Measurements from ENCODE around the gene DTD1.
"Not testable (repeated sequence)": the region's sequence is repeated elsewhere in the genome, so short reads cannot be mapped to it uniquely, and the experiment has no call there.

Gene DTD1

GRCh38 chr20:18760852-18761251 is 173.0 kb downstream of the DTD1 start:
- H3K27me3 ChIP-seq (ENCODE audit: insufficient read depth, low read length); H3K4me1 ChIP-seq (ENCODE audit: control insufficient read depth, insufficient read depth, low read length, unreplicated experiment); H3K27ac ChIP-seq (ENCODE audit: low read depth, low read length); H3K79me2 ChIP-seq (ENCODE audit: control insufficient read depth, insufficient read depth, low read length, unreplicated experiment); H3K36me3 ChIP-seq (ENCODE audit: insufficient read depth, low read length); H3K4me3 ChIP-seq (ENCODE audit: low read depth, low read length); H2AFZ ChIP-seq (ENCODE audit: low read length, unreplicated experiment): not testable (repeated sequence)

- H3K36me3 ChIP-seq (ENCODE audit: insufficient read depth, low read length): no peaks in the 10 kb centered on the region
- H2AFZ ChIP-seq (ENCODE audit: low read length, unreplicated experiment): no peak overlapping the region
- H3K4me3 ChIP-seq (ENCODE audit: low read depth, low read length): no peak overlapping the region
- no peaks in the 10 kb centered on the region for H3K79me2 ChIP-seq (ENCODE audit: control insufficient read depth, insufficient read depth, low read length, unreplicated experiment)
- H3K4me1 ChIP-seq (ENCODE audit: control insufficient read depth, insufficient read depth, low read length, unreplicated experiment): no peaks in the 10 kb centered on the region
- peaks cover 5% of the 10 kb centered on the region for H3K27me3 ChIP-seq (ENCODE audit: insufficient read depth, low read length)
- H3K27ac ChIP-seq (ENCODE audit: low read depth, low read length): no peak overlapping the region
These were observed 179.8 kb downstream of the DTD1 start for GRCh38 chr20:18767676-18768075.

- peaks cover 19% of the 10 kb centered on the region for H3K27me3 ChIP-seq (ENCODE audit: insufficient read depth, low read length)
- H3K36me3 ChIP-seq (ENCODE audit: insufficient read depth, low read length): no peaks in the 10 kb centered on the region
- no peaks in the 10 kb centered on the region for H3K79me2 ChIP-seq (ENCODE audit: control insufficient read depth, insufficient read depth, low read length, unreplicated experiment)
- H2AFZ ChIP-seq (ENCODE audit: low read length, unreplicated experiment): no peak overlapping the region
- no peak overlapping the region for H3K4me3 ChIP-seq (ENCODE audit: low read depth, low read length)
- no peaks in the 10 kb centered on the region for H3K4me1 ChIP-seq (ENCODE audit: control insufficient read depth, insufficient read depth, low read length, unreplicated experiment)
- H3K27ac ChIP-seq (ENCODE audit: low read depth, low read length): no peak overlapping the region
These were observed 185.7 kb downstream of the DTD1 start for GRCh38 chr20:18773566-18773965.

- Histone ChIP-seq H2AFZ (ENCODE audit: low read length, unreplicated experiment) (no peak overlapping the region), H3K27me3 (ENCODE audit: insufficient read depth, low read length) (peaks cover 19% of the 10 kb centered on the region), H3K36me3 (ENCODE audit: insufficient read depth, low read length) (no peaks in the 10 kb centered on the region)
These were observed 186.4 kb downstream of the DTD1 start for GRCh38 chr20:18774207-18774606.

GRCh38 chr20:18775633-18776032 is 187.8 kb downstream of the DTD1 start:
- Histone ChIP-seq H3K27me3 (ENCODE audit: insufficient read depth, low read length) (peaks cover 25% of the 10 kb centered on the region), H3K36me3 (ENCODE audit: insufficient read depth, low read length) (no peaks in the 10 kb centered on the region), H3K4me1 (ENCODE audit: control insufficient read depth, insufficient read depth, low read length, unreplicated experiment) (no peaks in the 10 kb centered on the region), H3K79me2 (ENCODE audit: control insufficient read depth, insufficient read depth, low read length, unreplicated experiment) (no peaks in the 10 kb centered on the region), H3K27ac (ENCODE audit: low read depth, low read length) (no peak overlapping the region), H2AFZ (ENCODE audit: low read length, unreplicated experiment) (no peak overlapping the region), H3K4me3 (ENCODE audit: low read depth, low read length) (no peak overlapping the region)

More at GRCh38 chr20:18774207-18774606, 186.4 kb downstream of the DTD1 start:
- Histone ChIP-seq H3K27ac (ENCODE audit: low read depth, low read length) (no peak overlapping the region), H3K79me2 (ENCODE audit: control insufficient read depth, insufficient read depth, low read length, unreplicated experiment) (no peaks in the 10 kb centered on the region), H3K4me1 (ENCODE audit: control insufficient read depth, insufficient read depth, low read length, unreplicated experiment) (no peaks in the 10 kb centered on the region), H3K4me3 (ENCODE audit: low read depth, low read length) (no peak overlapping the region)

GRCh38 chr20:18778690-18779392 is 191.0 kb downstream of the DTD1 start:
- Histone ChIP-seq H3K4me1 (ENCODE audit: control insufficient read depth, insufficient read depth, low read length, unreplicated experiment) (no peaks in the 10 kb centered on the region), H3K27ac (ENCODE audit: low read depth, low read length) (no peak overlapping the region), H3K4me3 (ENCODE audit: low read depth, low read length) (no peak overlapping the region), H3K79me2 (ENCODE audit: control insufficient read depth, insufficient read depth, low read length, unreplicated experiment) (no peaks in the 10 kb centered on the region), H3K27me3 (ENCODE audit: insufficient read depth, low read length) (peaks cover 26% of the 10 kb centered on the region), H3K36me3 (ENCODE audit: insufficient read depth, low read length) (no peaks in the 10 kb centered on the region), H2AFZ (ENCODE audit: low read length, unreplicated experiment) (no peak overlapping the region)

DNA sequence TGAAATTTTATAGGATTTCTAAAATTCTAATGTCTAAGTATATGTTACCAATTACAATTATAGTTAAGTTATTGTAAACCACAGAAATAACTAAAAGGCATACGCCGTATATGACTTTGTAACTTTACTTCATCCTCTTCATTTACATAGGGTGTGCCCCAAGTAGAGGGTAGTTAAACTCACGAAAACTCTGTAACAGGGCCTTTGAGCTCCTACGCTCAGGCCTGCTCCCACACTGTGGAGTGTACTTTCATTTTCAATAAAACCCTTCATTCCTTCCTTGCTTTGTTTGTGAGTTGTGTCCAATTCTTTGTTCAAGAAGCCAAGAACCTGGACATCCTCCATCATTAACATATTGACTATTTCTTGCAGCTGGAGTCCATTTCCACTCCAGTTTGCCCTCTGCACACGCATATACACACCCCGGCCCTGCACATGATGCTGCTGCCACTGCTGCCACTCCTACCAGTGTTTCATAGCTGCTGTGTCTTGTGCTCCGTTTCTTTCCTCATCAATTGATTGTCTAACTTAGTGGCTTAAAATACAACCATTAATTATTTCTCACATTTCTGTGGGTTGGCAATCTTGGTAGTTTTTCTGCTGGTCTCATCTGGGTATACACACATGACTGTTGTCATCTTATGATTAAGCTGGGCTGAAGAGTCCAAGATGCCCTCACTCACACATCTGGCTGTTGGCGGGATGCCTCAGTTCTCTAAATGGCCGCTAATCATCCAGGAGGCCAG is 192.7 kb downstream of the DTD1 start:
- H3K79me2 ChIP-seq (ENCODE audit: control insufficient read depth, insufficient read depth, low read length, unreplicated experiment): no peaks in the 10 kb centered on the region
- no peak overlapping the region for H3K27ac ChIP-seq (ENCODE audit: low read depth, low read length)
- peaks cover 37% of the 10 kb centered on the region for H3K27me3 ChIP-seq (ENCODE audit: insufficient read depth, low read length)
- no peak overlapping the region for H2AFZ ChIP-seq (ENCODE audit: low read length, unreplicated experiment)
- no peaks in the 10 kb centered on the region for H3K4me1 ChIP-seq (ENCODE audit: control insufficient read depth, insufficient read depth, low read length, unreplicated experiment)
- no peak overlapping the region for H3K4me3 ChIP-seq (ENCODE audit: low read depth, low read length)
- H3K36me3 ChIP-seq (ENCODE audit: insufficient read depth, low read length): no peaks in the 10 kb centered on the region

- H3K79me2 ChIP-seq (ENCODE audit: control insufficient read depth, insufficient read depth, low read length, unreplicated experiment): no peaks in the 10 kb centered on the region
- no peaks in the 10 kb centered on the region for H3K4me1 ChIP-seq (ENCODE audit: control insufficient read depth, insufficient read depth, low read length, unreplicated experiment)
- H2AFZ ChIP-seq (ENCODE audit: low read length, unreplicated experiment): no peak overlapping the region
- H3K4me3 ChIP-seq (ENCODE audit: low read depth, low read length): no peak overlapping the region
- peaks cover 41% of the 10 kb centered on the region for H3K27me3 ChIP-seq (ENCODE audit: insufficient read depth, low read length)
- no peaks in the 10 kb centered on the region for H3K36me3 ChIP-seq (ENCODE audit: insufficient read depth, low read length)
- H3K27ac ChIP-seq (ENCODE audit: low read depth, low read length): no peak overlapping the region
These were observed 193.7 kb downstream of the DTD1 start for GRCh38 chr20:18781509-18781908.

DNA sequence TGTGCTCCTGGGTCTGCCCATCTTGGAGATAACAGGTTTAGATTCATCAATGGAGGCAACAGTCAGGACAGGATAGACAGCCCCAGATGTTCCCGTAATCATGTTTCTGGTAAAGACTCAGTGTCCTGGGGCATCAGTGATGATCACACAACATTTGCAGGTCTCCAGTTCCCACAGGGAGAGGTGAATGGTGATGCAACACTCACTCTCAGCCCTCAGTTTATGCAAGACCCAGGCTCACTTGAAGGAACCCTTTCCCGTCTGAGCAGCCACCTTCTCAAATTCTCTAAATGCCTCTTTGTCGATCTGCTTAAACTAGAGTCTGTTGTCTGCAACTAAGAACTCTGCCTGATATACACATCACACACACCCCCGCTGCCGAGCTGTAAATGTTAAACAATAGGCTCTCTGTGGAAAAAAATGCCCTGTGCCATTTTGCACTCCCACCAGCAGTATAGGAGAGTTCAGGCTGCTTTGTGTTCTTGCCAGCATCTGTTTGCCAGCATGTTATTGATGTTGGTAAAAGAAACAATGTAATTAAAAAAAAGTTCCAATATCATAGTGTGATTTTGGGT is 195.6 kb downstream of the DTD1 start:
- Histone ChIP-seq H3K4me1 (ENCODE audit: control insufficient read depth, insufficient read depth, low read length, unreplicated experiment) (no peaks in the 10 kb centered on the region), H3K4me3 (ENCODE audit: low read depth, low read length) (no peak overlapping the region), H3K27me3 (ENCODE audit: insufficient read depth, low read length) (peaks cover 45% of the 10 kb centered on the region), H3K79me2 (ENCODE audit: control insufficient read depth, insufficient read depth, low read length, unreplicated experiment) (no peaks in the 10 kb centered on the region), H3K27ac (ENCODE audit: low read depth, low read length) (no peak overlapping the region), H2AFZ (ENCODE audit: low read length, unreplicated experiment) (no peak overlapping the region), H3K36me3 (ENCODE audit: insufficient read depth, low read length) (no peaks in the 10 kb centered on the region)

GRCh38 chr20:18787046-18787445 is 199.2 kb downstream of the DTD1 start:
- H3K79me2 ChIP-seq (ENCODE audit: control insufficient read depth, insufficient read depth, low read length, unreplicated experiment): not testable (repeated sequence)

GRCh38 chr20:18788021-18788420 is 200.2 kb downstream of the DTD1 start:
- no peak overlapping the region for H3K4me3 ChIP-seq (ENCODE audit: low read depth, low read length)
- no peak overlapping the region for H2AFZ ChIP-seq (ENCODE audit: low read length, unreplicated experiment)
- H3K36me3 ChIP-seq (ENCODE audit: insufficient read depth, low read length): no peaks in the 10 kb centered on the region
- no peaks in the 10 kb centered on the region for H3K79me2 ChIP-seq (ENCODE audit: control insufficient read depth, insufficient read depth, low read length, unreplicated experiment)
- H3K27ac ChIP-seq (ENCODE audit: low read depth, low read length): no peak overlapping the region
- H3K4me1 ChIP-seq (ENCODE audit: control insufficient read depth, insufficient read depth, low read length, unreplicated experiment): no peaks in the 10 kb centered on the region
- peaks cover 65% of the 10 kb centered on the region for H3K27me3 ChIP-seq (ENCODE audit: insufficient read depth, low read length)

More at GRCh38 chr20:18787046-18787445, 199.2 kb downstream of the DTD1 start:
- not testable (repeated sequence) for H3K4me1 ChIP-seq (ENCODE audit: control insufficient read depth, insufficient read depth, low read length, unreplicated experiment); H3K4me3 ChIP-seq (ENCODE audit: low read depth, low read length); H2AFZ ChIP-seq (ENCODE audit: low read length, unreplicated experiment); H3K36me3 ChIP-seq (ENCODE audit: insufficient read depth, low read length); H3K27ac ChIP-seq (ENCODE audit: low read depth, low read length)
- peaks cover 70% of the 10 kb centered on the region for H3K27me3 ChIP-seq (ENCODE audit: insufficient read depth, low read length)

Data from ACC112 (cell line).